ENCODE results near the gene ROBO1. TPM values are rescaled to one million over a fixed set of nuclear protein-coding genes. Genes with fewer than 3 reads are reported as not detected.

Gene ROBO1
- total RNA-seq, 1 donor from 2014 or later: 3.1 TPM

DNA sequence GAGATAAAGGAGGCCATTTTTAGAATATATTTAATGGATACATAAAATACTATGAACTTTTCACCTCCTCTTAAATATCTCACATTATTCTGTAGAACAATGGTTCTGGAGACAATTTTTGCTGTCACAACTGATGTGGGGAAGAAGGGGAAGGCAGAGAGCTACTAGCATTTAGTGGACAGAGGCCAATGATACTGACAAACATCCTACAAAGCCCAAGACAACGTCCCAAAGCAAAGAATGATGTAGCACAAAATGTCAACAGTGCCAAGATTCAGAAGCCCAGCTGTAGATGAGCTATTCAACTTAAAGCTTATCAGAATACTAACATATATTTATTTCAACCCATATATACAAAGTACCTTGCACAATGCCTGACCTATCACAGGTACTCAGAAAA is 1069.4 kb downstream of the ROBO1 start:
- CTCF ChIA-PET: no interaction called here
- H3K27me3 Mint-ChIP-seq: no peaks in the 10 kb centered on the region

DNA sequence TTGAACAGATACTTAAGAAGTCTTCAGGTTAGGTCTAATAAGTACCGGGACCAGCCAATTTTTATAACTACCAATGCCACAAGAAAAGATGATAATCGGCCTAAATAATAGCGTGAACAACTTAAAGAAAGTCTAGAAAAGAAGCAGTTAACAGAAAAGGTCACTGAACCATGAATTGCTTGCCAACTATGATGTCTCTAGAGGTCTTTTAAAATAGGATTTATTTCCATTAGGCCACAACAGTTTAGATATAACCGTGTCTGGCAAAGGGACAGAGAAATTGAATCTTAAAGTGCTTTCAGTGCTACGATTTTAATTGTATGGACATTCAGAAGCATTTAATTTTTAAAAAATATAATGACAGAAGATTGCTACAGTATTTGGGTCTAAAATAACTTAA is 1070.4 kb downstream of the ROBO1 start:
- ATAC-seq (ENCODE audit: low read depth): no peak
- Mint-ChIP-seq H3K27me3 (no peaks in the 10 kb centered on the region), H3K27ac (no peak overlapping the region), H3K4me3 (no peak overlapping the region), H3K9me3 (no peaks in the 10 kb centered on the region), H3K4me1 (no peaks in the 10 kb centered on the region), H3K36me3 (ENCODE audit: low read depth) (no peaks in the 10 kb centered on the region)
- ChIA-PET POLR2A (no interaction called here), CTCF (no interaction called here)
- intact Hi-C loops (cut with micrococcal nuclease): no loop called here
- DNase-seq: no peak
- TF ChIP-seq, protein P1, sequence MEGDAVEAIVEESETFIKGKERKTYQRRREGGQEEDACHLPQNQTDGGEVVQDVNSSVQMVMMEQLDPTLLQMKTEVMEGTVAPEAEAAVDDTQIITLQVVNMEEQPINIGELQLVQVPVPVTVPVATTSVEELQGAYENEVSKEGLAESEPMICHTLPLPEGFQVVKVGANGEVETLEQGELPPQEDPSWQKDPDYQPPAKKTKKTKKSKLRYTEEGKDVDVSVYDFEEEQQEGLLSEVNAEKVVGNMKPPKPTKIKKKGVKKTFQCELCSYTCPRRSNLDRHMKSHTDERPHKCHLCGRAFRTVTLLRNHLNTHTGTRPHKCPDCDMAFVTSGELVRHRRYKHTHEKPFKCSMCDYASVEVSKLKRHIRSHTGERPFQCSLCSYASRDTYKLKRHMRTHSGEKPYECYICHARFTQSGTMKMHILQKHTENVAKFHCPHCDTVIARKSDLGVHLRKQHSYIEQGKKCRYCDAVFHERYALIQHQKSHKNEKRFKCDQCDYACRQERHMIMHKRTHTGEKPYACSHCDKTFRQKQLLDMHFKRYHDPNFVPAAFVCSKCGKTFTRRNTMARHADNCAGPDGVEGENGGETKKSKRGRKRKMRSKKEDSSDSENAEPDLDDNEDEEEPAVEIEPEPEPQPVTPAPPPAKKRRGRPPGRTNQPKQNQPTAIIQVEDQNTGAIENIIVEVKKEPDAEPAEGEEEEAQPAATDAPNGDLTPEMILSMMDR (IDR thresholded peaks at IDR 0.05): no peak

More for the DNA sequence above, 1069.4 kb downstream of the ROBO1 start:
- H3K36me3 Mint-ChIP-seq (ENCODE audit: low read depth): no peaks in the 10 kb centered on the region
- intact Hi-C loops (cut with micrococcal nuclease): no loop called here
- H3K4me3 Mint-ChIP-seq: no peak overlapping the region
- ATAC-seq (ENCODE audit: low read depth) (no peak), DNase-seq (no peak)
- H3K4me1 Mint-ChIP-seq: no peaks in the 10 kb centered on the region
- POLR2A ChIA-PET: no interaction called here
- H3K27ac Mint-ChIP-seq: no peak overlapping the region
- TF ChIP-seq, protein P1 (IDR thresholded peaks at IDR 0.05): no peak
- no peaks in the 10 kb centered on the region for H3K9me3 Mint-ChIP-seq

DNA sequence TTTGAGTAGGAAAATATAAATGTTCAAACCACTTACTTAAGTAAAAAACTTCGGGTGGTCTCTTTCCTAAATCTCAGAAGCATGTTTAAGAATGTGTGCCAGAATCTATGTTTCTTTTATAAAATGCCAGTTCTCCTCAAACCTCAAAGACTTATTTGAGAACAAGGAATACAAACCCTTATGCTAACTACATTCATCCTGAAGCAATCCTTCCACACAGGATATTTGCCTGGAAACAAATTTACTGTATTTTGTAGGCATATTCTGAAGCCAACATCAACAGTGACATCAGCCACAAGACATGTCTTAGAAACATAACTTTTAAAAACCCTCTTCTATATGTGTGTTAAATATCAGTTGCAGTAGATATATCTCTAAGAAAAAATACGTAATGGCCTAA is 1077.0 kb downstream of the ROBO1 start:
- peaks cover 2% of the 10 kb centered on the region for H3K9me3 Mint-ChIP-seq
- CTCF ChIA-PET: no interaction called here
- H3K36me3 Mint-ChIP-seq (ENCODE audit: low read depth): no peaks in the 10 kb centered on the region
- H3K27ac Mint-ChIP-seq: no peak overlapping the region
- POLR2A ChIA-PET: no interaction called here
- no peak overlapping the region for H3K4me3 Mint-ChIP-seq
- intact Hi-C loops (cut with micrococcal nuclease): no loop called here
- DNase-seq (no peak), ATAC-seq (ENCODE audit: low read depth) (no peak)
- H3K4me1 Mint-ChIP-seq: no peaks in the 10 kb centered on the region
- TF ChIP-seq, protein P1 (IDR thresholded peaks at IDR 0.05): no peak
- no peaks in the 10 kb centered on the region for H3K27me3 Mint-ChIP-seq

DNA sequence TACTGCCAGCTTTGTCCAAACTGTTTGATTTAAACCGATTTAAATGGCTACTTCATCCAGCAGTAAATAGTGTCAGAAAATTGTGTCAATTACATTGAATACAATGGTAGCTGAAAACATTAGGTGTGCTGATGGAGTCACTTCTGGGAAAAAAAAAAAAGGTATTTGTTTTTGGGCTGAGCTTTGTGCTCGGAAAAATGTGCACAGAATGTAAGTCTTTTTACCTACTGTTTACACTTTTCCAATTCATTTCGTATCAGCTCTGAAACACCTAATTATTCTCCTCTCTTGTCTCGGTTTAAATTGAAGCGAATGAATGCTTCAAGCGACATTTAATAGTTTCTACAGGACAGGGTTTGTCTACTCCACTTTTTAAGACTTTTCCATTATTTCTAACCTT is 1078.4 kb downstream of the ROBO1 start:
- no peak overlapping the region for H3K27ac Mint-ChIP-seq
- DNase-seq (no peak), ATAC-seq (ENCODE audit: low read depth) (no peak)
- ChIA-PET CTCF (no interaction called here), POLR2A (no interaction called here)
- no peaks in the 10 kb centered on the region for H3K36me3 Mint-ChIP-seq (ENCODE audit: low read depth)
- peaks cover 2% of the 10 kb centered on the region for H3K9me3 Mint-ChIP-seq
- H3K4me3 Mint-ChIP-seq: no peak overlapping the region
- H3K27me3 Mint-ChIP-seq: no peaks in the 10 kb centered on the region
- no peaks in the 10 kb centered on the region for H3K4me1 Mint-ChIP-seq
- intact Hi-C loops (cut with micrococcal nuclease): no loop called here
- TF ChIP-seq, protein P1 (IDR thresholded peaks at IDR 0.05): no peak

DNA sequence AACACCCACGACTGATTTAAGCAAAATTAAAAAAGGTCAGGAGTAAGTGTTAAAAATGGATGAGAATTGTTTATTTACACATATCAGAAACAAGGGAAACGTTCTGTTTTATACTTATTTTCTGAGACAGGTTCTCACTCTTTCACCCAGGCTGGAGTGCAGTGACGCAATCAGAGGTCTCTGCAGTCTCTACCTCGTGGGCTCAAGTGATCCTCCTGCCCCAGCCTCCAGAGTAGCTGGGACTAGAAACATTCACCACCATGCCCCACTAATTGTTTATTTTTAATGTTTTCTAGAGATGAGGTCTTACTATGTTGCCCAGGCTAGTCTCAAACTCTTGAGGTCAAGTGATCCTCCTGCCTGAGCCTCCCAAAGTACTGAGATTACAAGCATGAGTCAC is 1080.3 kb downstream of the ROBO1 start:
- ChIA-PET CTCF (no interaction called here), POLR2A (no interaction called here)
- no peak overlapping the region for H3K27ac Mint-ChIP-seq
- intact Hi-C loops (cut with micrococcal nuclease): no loop called here
- H3K4me1 Mint-ChIP-seq: no peaks in the 10 kb centered on the region
- H3K36me3 Mint-ChIP-seq (ENCODE audit: low read depth): no peaks in the 10 kb centered on the region
- ATAC-seq (ENCODE audit: low read depth) (no peak), DNase-seq (no peak)
- H3K9me3 Mint-ChIP-seq: peaks cover 2% of the 10 kb centered on the region
- H3K27me3 Mint-ChIP-seq: no peaks in the 10 kb centered on the region
- no peak overlapping the region for H3K4me3 Mint-ChIP-seq
- TF ChIP-seq, protein P1 (IDR thresholded peaks at IDR 0.05): no peak

Data from activated B cell treated with CpG ODN at 0.5 μM for 24 hours (primary cell).